ENCODE data around the gene NINL.

GRCh38 chr20:25535762-25536161 is 49.6 kb downstream of the NINL start:
- TF ChIP-seq EP300 (IDR thresholded peaks at IDR 0.05) (no peak), POLR2AphosphoS5 (IDR thresholded peaks at IDR 0.05) (no peak), CTCF (IDR thresholded peaks at IDR 0.05) (no peak), POLR2A (IDR thresholded peaks at IDR 0.05) (no peak)

Data from upper lobe of left lung (tissue), 4 donors.